Measurements from ENCODE around the gene BICRAL.

The BICRAL gene

GRCh38 chr6:42778122-42778521 lies 3.7 kb upstream of the BICRAL start:
- TF ChIP-seq, protein P1, sequence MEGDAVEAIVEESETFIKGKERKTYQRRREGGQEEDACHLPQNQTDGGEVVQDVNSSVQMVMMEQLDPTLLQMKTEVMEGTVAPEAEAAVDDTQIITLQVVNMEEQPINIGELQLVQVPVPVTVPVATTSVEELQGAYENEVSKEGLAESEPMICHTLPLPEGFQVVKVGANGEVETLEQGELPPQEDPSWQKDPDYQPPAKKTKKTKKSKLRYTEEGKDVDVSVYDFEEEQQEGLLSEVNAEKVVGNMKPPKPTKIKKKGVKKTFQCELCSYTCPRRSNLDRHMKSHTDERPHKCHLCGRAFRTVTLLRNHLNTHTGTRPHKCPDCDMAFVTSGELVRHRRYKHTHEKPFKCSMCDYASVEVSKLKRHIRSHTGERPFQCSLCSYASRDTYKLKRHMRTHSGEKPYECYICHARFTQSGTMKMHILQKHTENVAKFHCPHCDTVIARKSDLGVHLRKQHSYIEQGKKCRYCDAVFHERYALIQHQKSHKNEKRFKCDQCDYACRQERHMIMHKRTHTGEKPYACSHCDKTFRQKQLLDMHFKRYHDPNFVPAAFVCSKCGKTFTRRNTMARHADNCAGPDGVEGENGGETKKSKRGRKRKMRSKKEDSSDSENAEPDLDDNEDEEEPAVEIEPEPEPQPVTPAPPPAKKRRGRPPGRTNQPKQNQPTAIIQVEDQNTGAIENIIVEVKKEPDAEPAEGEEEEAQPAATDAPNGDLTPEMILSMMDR (IDR thresholded peaks at IDR 0.05; ENCODE audit: low read length, missing control alignments) = no peak
- DNase-seq (ENCODE audit: low read depth) = no peak
- H3K4me3 ChIP-seq (replicated peaks; ENCODE audit: low read depth, low read length) = no peak overlapping the region

GRCh38 chr6:42779521-42779920 lies 2.3 kb upstream of the BICRAL start:
- no peak for DNase-seq (ENCODE audit: low read depth)
- H3K4me3 ChIP-seq (replicated peaks; ENCODE audit: low read depth, low read length) = no peak overlapping the region
- TF ChIP-seq, protein P1 (IDR thresholded peaks at IDR 0.05; ENCODE audit: low read length, missing control alignments) = no peak

DNA sequence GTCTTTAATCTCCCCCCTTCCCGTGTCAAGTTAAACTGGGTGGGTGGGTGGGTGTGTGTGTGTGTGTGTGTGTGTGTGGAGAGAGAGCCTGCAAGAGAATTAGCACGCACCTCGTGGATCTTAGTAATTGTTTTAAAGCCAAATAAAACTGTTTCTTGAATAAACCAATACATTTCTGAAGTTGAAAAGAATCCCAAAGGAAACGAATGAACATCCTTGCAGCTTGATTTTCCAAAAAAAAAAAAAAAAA lies 381 bp upstream of the BICRAL start:
- TF ChIP-seq, protein P1 (IDR thresholded peaks at IDR 0.05; ENCODE audit: low read length, missing control alignments) = no peak
- peak overlapping the region; percentile 92 for H3K4me3 ChIP-seq (replicated peaks; ENCODE audit: low read depth, low read length)
- peak; percentile 34 for DNase-seq (ENCODE audit: low read depth)

DNA sequence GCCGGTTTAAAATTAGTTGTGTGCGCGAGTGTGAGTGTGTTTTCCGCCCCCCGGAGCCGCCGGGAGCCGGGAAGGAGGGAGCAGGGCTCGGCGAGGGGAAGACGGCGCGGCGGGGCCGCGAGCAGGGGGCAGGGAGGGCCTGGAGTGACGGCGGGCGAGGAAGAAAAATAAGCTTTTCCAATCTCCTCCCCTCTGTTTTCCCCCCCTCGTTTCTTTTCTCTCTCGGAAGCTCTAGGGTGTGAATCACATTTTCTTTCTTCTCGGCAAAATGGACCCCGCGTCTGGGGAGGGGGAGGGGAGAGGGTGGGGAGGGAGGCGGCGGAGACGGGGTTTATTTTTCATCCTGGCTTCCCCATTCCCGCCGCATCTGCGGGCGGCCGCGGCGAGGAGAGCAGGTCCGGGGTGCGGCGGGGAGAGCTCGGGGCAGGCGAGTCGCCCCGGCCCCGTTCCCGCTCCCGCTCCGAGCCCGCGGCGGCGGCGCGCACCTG lies 881 bp downstream of the BICRAL start:
- H3K4me3 ChIP-seq (replicated peaks; ENCODE audit: low read depth, low read length) = peak overlapping the region; percentile 92
- TF ChIP-seq, protein P1 (IDR thresholded peaks at IDR 0.05; ENCODE audit: low read length, missing control alignments) = no peak
- peak; percentile 91 for DNase-seq (ENCODE audit: low read depth)

DNA sequence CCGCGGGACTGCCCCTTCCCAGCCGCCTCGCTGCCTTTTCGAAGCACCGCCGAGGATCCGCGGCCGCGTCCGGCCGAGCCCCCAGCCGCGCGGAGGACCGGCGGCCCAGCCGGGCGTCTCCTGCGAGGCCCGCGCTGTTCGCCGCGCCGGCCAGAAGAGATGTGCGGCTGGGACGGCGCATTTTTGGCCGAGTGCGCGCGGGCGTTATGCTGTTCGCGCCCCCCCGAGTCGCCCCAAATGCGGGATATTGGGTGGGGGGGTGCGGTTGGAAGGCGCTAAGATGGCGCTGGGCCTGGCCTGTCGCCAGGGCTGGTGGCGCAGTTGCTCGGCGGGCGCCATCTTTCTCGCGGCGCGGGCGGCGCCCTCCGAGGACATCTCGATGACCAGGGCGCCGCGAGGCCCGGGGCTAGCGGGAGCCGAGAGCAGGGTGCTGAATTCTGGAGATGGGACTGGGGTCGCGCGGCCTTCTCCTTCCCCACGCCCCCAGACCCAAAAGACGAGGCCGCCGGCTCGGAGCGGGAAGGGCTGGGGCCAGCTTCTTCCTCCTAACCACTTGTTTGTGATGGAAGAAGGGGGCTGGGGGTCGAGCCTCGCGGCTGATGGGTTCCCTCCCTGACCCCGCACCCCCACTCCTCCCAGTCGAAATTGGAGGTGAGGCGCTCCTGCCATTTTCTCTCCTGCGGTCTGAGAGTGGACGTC lies 1.5 kb downstream of the BICRAL start:
- peak overlapping the region; percentile 92 for H3K4me3 ChIP-seq (replicated peaks; ENCODE audit: low read depth, low read length)
- DNase-seq (ENCODE audit: low read depth) = peak; percentile 79
- TF ChIP-seq, protein P1 (IDR thresholded peaks at IDR 0.05; ENCODE audit: low read length, missing control alignments) = no peak

GRCh38 chr6:42783876-42784642 lies 2.2 kb downstream of the BICRAL start:
- peak overlapping the region; percentile 92 for H3K4me3 ChIP-seq (replicated peaks; ENCODE audit: low read depth, low read length)
- TF ChIP-seq, protein P1 (IDR thresholded peaks at IDR 0.05; ENCODE audit: low read length, missing control alignments) = no peak
- peak; percentile 27 for DNase-seq (ENCODE audit: low read depth)
